Liver (tissue), 9 donors: ENCODE measurements around the gene CHD5. TPM values are rescaled to one million over a fixed set of nuclear protein-coding genes. Genes with fewer than 3 reads are reported as not detected.

Experiments
- DNase-seq: peaks from one replicate; pipeline ENCODE4 v3.0.0-alpha.2; 2017; ENCODE audit warnings: low spot score
- H3K27ac ChIP-seq, 2 donors: one replicate each; pipeline ENCODE4 v1.7.0; 2013; ENCODE audit warnings: inconsistent platforms in 2 of 2, low read length in 2 of 2, control low read depth in 1 of 2, low read depth in 1 of 2, mild to moderate bottlenecking in 1 of 2
- H3K27me3 ChIP-seq, 4 donors: one replicate each; pipeline versions ENCODE4 v1.6.1 to v1.7.0; 2013; ENCODE audit warnings: low read length in 3 of 4, inconsistent platforms in 1 of 4, mild to moderate bottlenecking in 1 of 4, moderate library complexity in 1 of 4; ENCODE audit not compliant: control insufficient read depth in 4 of 4, insufficient read depth in 4 of 4
- H3K36me3 ChIP-seq, 4 donors: one replicate each; pipeline versions ENCODE4 v1.6.1 to v1.7.0; 2013; ENCODE audit warnings: low read length in 3 of 4, mild to moderate bottlenecking in 3 of 4, low read depth in 1 of 4, moderate library complexity in 1 of 4; ENCODE audit not compliant: control insufficient read depth in 4 of 4, insufficient read depth in 3 of 4
- H3K4me1 ChIP-seq, 4 donors: one replicate each; pipeline versions ENCODE4 v1.6.1 to v1.7.0; 2013; ENCODE audit warnings: low read length in 3 of 4, mild to moderate bottlenecking in 3 of 4, moderate library complexity in 1 of 4; ENCODE audit not compliant: control insufficient read depth in 4 of 4, insufficient read depth in 4 of 4
- H3K4me3 ChIP-seq, 3 donors: one replicate each; pipeline versions ENCODE4 v1.6.1 to v1.7.0; 2013; ENCODE audit warnings: low read length in 3 of 3, control low read depth in 1 of 3, low read depth in 1 of 3, mild to moderate bottlenecking in 1 of 3
- H3K9ac ChIP-seq, 2 donors: one replicate each; pipeline ENCODE4 v1.7.0; 2013; ENCODE audit warnings: low read length in 2 of 2, mild to moderate bottlenecking in 2 of 2, moderate library complexity in 2 of 2, control low read depth in 1 of 2, low read depth in 1 of 2
- H3K9me3 ChIP-seq, 4 donors: one replicate each; pipeline versions ENCODE4 v1.6.1 to v1.7.0; 2013; ENCODE audit warnings: low read length in 3 of 4; ENCODE audit not compliant: control insufficient read depth in 4 of 4
- CTCF ChIP-seq: fragments of 150-350 bp; IDR thresholded peaks from 2 replicates; pipeline ENCODE4 v1.5.1; 2017; ENCODE audit warnings: improper control_type of control experiment, low read depth, low read length; ENCODE audit not compliant: missing input control
- EGR1 ChIP-seq, 2 donors: IDR thresholded peaks; 2 replicates each; pipeline ENCODE4 v1.6.1; 2016 to 2018; ENCODE audit warnings: antibody characterized with exemption in 2 of 2, low read depth in 2 of 2
- FOXA1 ChIP-seq: IDR thresholded peaks from 2 replicates; pipeline ENCODE4 v1.6.1; 2016; ENCODE audit warnings: antibody characterized with exemption
- FOXA2 ChIP-seq: IDR thresholded peaks from 2 replicates; pipeline ENCODE4 v1.6.1; 2016; ENCODE audit warnings: antibody characterized with exemption
- GABPA ChIP-seq, 2 donors: IDR thresholded peaks in 1 of 2; conservative IDR thresholded peaks in 1 of 2; 2 replicates each; pipeline ENCODE4 v1.6.1; 2016; ENCODE audit warnings: antibody characterized with exemption in 2 of 2, mild to moderate bottlenecking in 1 of 2, moderate library complexity in 1 of 2
- HNF4A ChIP-seq, 2 donors: conservative IDR thresholded peaks; 2 replicates each; pipeline ENCODE4 v1.6.1; 2016; ENCODE audit warnings: antibody characterized with exemption in 2 of 2, mild to moderate bottlenecking in 2 of 2
- HNF4G ChIP-seq: IDR thresholded peaks from 2 replicates; pipeline ENCODE4 v1.6.1; 2016; ENCODE audit warnings: antibody characterized with exemption
- JUND ChIP-seq, 2 donors: IDR thresholded peaks; 2 replicates each; pipeline ENCODE4 v1.6.1; 2016; ENCODE audit warnings: antibody characterized with exemption in 2 of 2
- MAX ChIP-seq: IDR thresholded peaks from 2 replicates; pipeline ENCODE4 v1.6.1; 2016; ENCODE audit warnings: antibody characterized with exemption
- NR2F2 ChIP-seq: IDR thresholded peaks from 2 replicates; pipeline ENCODE4 v1.6.1; 2016; ENCODE audit warnings: antibody characterized with exemption
- RAD21 ChIP-seq, 2 donors: IDR thresholded peaks; 2 replicates each; pipeline ENCODE4 v1.6.1; 2016; ENCODE audit warnings: antibody characterized with exemption in 2 of 2, mild to moderate bottlenecking in 2 of 2
- REST ChIP-seq: IDR thresholded peaks from 2 replicates; pipeline ENCODE4 v1.6.1; 2016; ENCODE audit warnings: antibody characterized with exemption, mild to moderate bottlenecking
- RXRA ChIP-seq, 2 donors: IDR thresholded peaks; 2 replicates each; pipeline ENCODE4 v1.6.1; 2017 to 2018; ENCODE audit warnings: antibody characterized with exemption in 2 of 2, mild to moderate bottlenecking in 1 of 2
- SP1 ChIP-seq: IDR thresholded peaks from 2 replicates; pipeline ENCODE4 v1.6.1; 2018; ENCODE audit warnings: antibody characterized with exemption, mild to moderate bottlenecking
- TAF1 ChIP-seq: conservative IDR thresholded peaks from 2 replicates; pipeline ENCODE4 v1.6.1; 2016; ENCODE audit warnings: antibody characterized with exemption, mild to moderate bottlenecking
- YY1 ChIP-seq: IDR thresholded peaks from 2 replicates; pipeline ENCODE4 v1.6.1; 2016; ENCODE audit warnings: antibody characterized with exemption, mild to moderate bottlenecking
- ZBTB33 ChIP-seq: IDR thresholded peaks from 2 replicates; pipeline ENCODE4 v1.6.1; 2016; ENCODE audit warnings: antibody characterized with exemption
- WGBS: extraction: QIAGEN DNeasy Blood & Tissue Kit; methylation state at CpG from one replicate; pipeline ENCODE4 v1.1.7; 2013; 5-methylcytosine and 5-hydroxymethylcytosine counted together
- polyA plus RNA-seq, 2 donors: library from polyadenylated mRNA; stranded (reverse) in 1 of 2; unstranded in 1 of 2; fragments of 200-250 nt in 1 of 2; fragments of >200 nt in 1 of 2; fragmentation: Nextera tagmentation in 1 of 2; extraction: Ambion mirVana in 1 of 2; gene quantifications; one replicate each; pipeline versions ENCODE4 v1.2.1 to v1.2.3, GENCODE V29; 2013 to 2015
- total RNA-seq, 2 donors: library from RNA; depleted of rRNA; stranded (reverse); fragments of >200 nt; gene quantifications; one replicate each; pipeline ENCODE4 v1.2.3, GENCODE V29; 2014
- donor health status: healthy.
- donor health status: healthy.
- donor health status: healthy.
- donor health status: healthy.
- donor health status: healthy.

Gene CHD5
- total and polyA plus RNA-seq, 4 donors, result under 0.01 to 0.08 TPM; not detected in 2

GRCh38 chr1:6148497-6149241, 31.5 kb downstream of the CHD5 start:
- TF ChIP-seq JUND (IDR thresholded peaks at IDR 0.05) (no peak), YY1 (no peak), FOXA1 (no peak), CTCF (no peak), HNF4A (conservative IDR thresholded peaks at IDR 0.05) (no peak), SP1 (no peak), GABPA (IDR thresholded peaks at IDR 0.05 in 1 of 2, conservative IDR thresholded peaks at IDR 0.05 in 1 of 2) (no peak), RAD21 (IDR thresholded peaks at IDR 0.05) (no peak)
- H3K27me3 ChIP-seq, result no peaks in the 10 kb centered on the region
- no peak overlapping the region for H3K9ac ChIP-seq
- H3K36me3 ChIP-seq, result no peaks in the 10 kb centered on the region
- peaks cover 0 to 4% (median 0%) of the 10 kb centered on the region in 4 donors for H3K4me1 ChIP-seq
- H3K9me3 ChIP-seq, result no peaks in the 10 kb centered on the region
- H3K27ac ChIP-seq, result no peak overlapping the region
- 5% methylated on average over 53 of the region's 53 CpGs for WGBS
- DNase-seq, result peak; percentile 71
- no peak overlapping the region for H3K4me3 ChIP-seq

GRCh38 chr1:6145864-6146410, 34.2 kb downstream of the CHD5 start:
- no peaks in the 10 kb centered on the region for H3K27me3 ChIP-seq
- H3K9ac ChIP-seq, result no peak overlapping the region
- H3K36me3 ChIP-seq, result no peaks in the 10 kb centered on the region
- no peak overlapping the region for H3K27ac ChIP-seq
- DNase-seq, result no peak
- TF ChIP-seq TAF1, result no peak
- TF ChIP-seq EGR1 (IDR thresholded peaks at IDR 0.05; ENCODE audit: low read depth in 2 of 2), result no peak
- no peak for TF ChIP-seq FOXA2
- no peak for TF ChIP-seq MAX
- no peak for TF ChIP-seq RAD21 (IDR thresholded peaks at IDR 0.05)
- TF ChIP-seq SP1, result no peak
- no peak for TF ChIP-seq RXRA (IDR thresholded peaks at IDR 0.05)
- 82% methylated on average over 24 of the region's 24 CpGs for WGBS
- H3K9me3 ChIP-seq, result no peaks in the 10 kb centered on the region
- no peak overlapping the region for H3K4me3 ChIP-seq
- peaks cover 0 to 4% (median 0%) of the 10 kb centered on the region in 4 donors for H3K4me1 ChIP-seq

GRCh38 chr1:6145396-6145750, 34.7 kb downstream of the CHD5 start:
- Histone ChIP-seq H3K9me3 (no peaks in the 10 kb centered on the region), H3K4me1 (peaks cover 0 to 4% (median 0%) of the 10 kb centered on the region in 4 donors), H3K27ac (no peak overlapping the region), H3K36me3 (no peaks in the 10 kb centered on the region), H3K27me3 (no peaks in the 10 kb centered on the region), H3K9ac (no peak overlapping the region), H3K4me3 (no peak overlapping the region)
- DNase-seq, result no peak
- TF ChIP-seq NR2F2 (no peak), HNF4G (no peak), EGR1 (IDR thresholded peaks at IDR 0.05; ENCODE audit: low read depth in 2 of 2) (no peak), REST (no peak), ZBTB33 (no peak)
- 70% methylated on average over 2 of the region's 2 CpGs for WGBS
